GM23338 (cell line): Measurements from ENCODE around the gene ADGRD1.

Experiments
- CREB1 ChIP-seq: fragments of 250-450 bp; sonication (Bioruptor Pico); IDR thresholded peaks from 2 replicates; pipeline ENCODE4 v1.5.0; 2020; ENCODE audit warnings: low read depth, mild to moderate bottlenecking, moderate library complexity
- EZH2 ChIP-seq: fragments of 200-600 bp; sonication (generic); IDR thresholded peaks from one replicate; pipeline ENCODE4 v1.8.0; 2017; ENCODE audit warnings: antibody characterized with exemption, mild to moderate bottlenecking, low read depth; ENCODE audit not compliant: unreplicated experiment
- EZH2phosphoT487 ChIP-seq: fragments of 200-600 bp; sonication (generic); IDR thresholded peaks from one replicate; pipeline ENCODE4 v1.8.1; 2018; ENCODE audit warnings: antibody characterized with exemption; ENCODE audit not compliant: unreplicated experiment
- JUNB ChIP-seq: IDR thresholded peaks from one replicate; pipeline ENCODE4 v1.6.1; 2016; ENCODE audit warnings: antibody characterized with exemption; ENCODE audit not compliant: unreplicated experiment
- NANOG ChIP-seq: IDR thresholded peaks from 2 replicates; pipeline ENCODE4 v1.6.1; 2016; ENCODE audit warnings: antibody characterized with exemption, borderline replicate concordance
- POLR2AphosphoS5 ChIP-seq: IDR thresholded peaks from 2 replicates; pipeline ENCODE4 v1.6.1; 2016; ENCODE audit warnings: antibody characterized with exemption, low read depth
- TF ChIP-seq, protein P1 (sequence below): IDR thresholded peaks from 2 replicates; pipeline ENCODE4 v1.6.1; 2016; ENCODE audit warnings: antibody characterized with exemption
- TF ChIP-seq, protein P2 (sequence below), 2 experiments: fragments of 200-600 bp in 1 of 2; sonication (generic) in 1 of 2; conservative IDR thresholded peaks; 2 replicates each; pipeline versions ENCODE4 v1.5.1 to v1.6.1; 2016 to 2017; ENCODE audit warnings: antibody characterized with exemption in 2 of 2, low read depth in 2 of 2, mild to moderate bottlenecking in 2 of 2, moderate library complexity in 1 of 2
- TF ChIP-seq, protein P3 (sequence below): fragments of 250-450 bp; sonication (Bioruptor Pico); IDR thresholded peaks from 2 replicates; pipeline ENCODE4 v1.5.0; 2020; ENCODE audit warnings: mild to moderate bottlenecking, moderate library complexity
- TF ChIP-seq, protein P4 (sequence below): IDR thresholded peaks from one replicate; pipeline ENCODE4 v1.6.1; 2018; ENCODE audit warnings: antibody characterized with exemption; ENCODE audit not compliant: unreplicated experiment

DNA sequence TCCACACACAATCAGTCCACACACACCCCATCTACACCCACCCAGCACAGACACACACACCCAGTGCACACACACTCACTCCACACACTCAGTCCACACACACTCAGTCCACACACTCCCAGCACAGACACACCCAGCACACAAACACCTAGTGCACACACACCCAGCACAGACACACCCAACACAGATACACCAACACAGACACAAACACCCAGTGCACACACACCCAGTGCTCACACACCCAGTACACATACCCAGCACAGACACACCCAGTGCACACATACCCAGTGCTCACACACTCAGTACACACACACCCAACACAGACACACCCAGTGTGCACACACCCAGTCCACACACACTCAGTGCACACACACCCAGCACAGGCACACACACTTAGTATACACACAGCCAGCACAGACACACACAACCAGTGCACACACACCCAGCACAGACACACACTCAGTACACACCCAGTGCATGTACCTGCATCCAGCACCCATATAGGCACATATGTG lies 63.8 kb downstream of the ADGRD1 start:
- TF ChIP-seq, protein P1, sequence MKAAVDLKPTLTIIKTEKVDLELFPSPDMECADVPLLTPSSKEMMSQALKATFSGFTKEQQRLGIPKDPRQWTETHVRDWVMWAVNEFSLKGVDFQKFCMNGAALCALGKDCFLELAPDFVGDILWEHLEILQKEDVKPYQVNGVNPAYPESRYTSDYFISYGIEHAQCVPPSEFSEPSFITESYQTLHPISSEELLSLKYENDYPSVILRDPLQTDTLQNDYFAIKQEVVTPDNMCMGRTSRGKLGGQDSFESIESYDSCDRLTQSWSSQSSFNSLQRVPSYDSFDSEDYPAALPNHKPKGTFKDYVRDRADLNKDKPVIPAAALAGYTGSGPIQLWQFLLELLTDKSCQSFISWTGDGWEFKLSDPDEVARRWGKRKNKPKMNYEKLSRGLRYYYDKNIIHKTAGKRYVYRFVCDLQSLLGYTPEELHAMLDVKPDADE: no peak
- TF ChIP-seq, protein P2, sequence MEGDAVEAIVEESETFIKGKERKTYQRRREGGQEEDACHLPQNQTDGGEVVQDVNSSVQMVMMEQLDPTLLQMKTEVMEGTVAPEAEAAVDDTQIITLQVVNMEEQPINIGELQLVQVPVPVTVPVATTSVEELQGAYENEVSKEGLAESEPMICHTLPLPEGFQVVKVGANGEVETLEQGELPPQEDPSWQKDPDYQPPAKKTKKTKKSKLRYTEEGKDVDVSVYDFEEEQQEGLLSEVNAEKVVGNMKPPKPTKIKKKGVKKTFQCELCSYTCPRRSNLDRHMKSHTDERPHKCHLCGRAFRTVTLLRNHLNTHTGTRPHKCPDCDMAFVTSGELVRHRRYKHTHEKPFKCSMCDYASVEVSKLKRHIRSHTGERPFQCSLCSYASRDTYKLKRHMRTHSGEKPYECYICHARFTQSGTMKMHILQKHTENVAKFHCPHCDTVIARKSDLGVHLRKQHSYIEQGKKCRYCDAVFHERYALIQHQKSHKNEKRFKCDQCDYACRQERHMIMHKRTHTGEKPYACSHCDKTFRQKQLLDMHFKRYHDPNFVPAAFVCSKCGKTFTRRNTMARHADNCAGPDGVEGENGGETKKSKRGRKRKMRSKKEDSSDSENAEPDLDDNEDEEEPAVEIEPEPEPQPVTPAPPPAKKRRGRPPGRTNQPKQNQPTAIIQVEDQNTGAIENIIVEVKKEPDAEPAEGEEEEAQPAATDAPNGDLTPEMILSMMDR (conservative IDR thresholded peaks at IDR 0.05; ENCODE audit: low read depth in 2 of 2): no peak
- TF ChIP-seq EZH2phosphoT487: no peak
- TF ChIP-seq EZH2: no peak
- TF ChIP-seq, protein P3, sequence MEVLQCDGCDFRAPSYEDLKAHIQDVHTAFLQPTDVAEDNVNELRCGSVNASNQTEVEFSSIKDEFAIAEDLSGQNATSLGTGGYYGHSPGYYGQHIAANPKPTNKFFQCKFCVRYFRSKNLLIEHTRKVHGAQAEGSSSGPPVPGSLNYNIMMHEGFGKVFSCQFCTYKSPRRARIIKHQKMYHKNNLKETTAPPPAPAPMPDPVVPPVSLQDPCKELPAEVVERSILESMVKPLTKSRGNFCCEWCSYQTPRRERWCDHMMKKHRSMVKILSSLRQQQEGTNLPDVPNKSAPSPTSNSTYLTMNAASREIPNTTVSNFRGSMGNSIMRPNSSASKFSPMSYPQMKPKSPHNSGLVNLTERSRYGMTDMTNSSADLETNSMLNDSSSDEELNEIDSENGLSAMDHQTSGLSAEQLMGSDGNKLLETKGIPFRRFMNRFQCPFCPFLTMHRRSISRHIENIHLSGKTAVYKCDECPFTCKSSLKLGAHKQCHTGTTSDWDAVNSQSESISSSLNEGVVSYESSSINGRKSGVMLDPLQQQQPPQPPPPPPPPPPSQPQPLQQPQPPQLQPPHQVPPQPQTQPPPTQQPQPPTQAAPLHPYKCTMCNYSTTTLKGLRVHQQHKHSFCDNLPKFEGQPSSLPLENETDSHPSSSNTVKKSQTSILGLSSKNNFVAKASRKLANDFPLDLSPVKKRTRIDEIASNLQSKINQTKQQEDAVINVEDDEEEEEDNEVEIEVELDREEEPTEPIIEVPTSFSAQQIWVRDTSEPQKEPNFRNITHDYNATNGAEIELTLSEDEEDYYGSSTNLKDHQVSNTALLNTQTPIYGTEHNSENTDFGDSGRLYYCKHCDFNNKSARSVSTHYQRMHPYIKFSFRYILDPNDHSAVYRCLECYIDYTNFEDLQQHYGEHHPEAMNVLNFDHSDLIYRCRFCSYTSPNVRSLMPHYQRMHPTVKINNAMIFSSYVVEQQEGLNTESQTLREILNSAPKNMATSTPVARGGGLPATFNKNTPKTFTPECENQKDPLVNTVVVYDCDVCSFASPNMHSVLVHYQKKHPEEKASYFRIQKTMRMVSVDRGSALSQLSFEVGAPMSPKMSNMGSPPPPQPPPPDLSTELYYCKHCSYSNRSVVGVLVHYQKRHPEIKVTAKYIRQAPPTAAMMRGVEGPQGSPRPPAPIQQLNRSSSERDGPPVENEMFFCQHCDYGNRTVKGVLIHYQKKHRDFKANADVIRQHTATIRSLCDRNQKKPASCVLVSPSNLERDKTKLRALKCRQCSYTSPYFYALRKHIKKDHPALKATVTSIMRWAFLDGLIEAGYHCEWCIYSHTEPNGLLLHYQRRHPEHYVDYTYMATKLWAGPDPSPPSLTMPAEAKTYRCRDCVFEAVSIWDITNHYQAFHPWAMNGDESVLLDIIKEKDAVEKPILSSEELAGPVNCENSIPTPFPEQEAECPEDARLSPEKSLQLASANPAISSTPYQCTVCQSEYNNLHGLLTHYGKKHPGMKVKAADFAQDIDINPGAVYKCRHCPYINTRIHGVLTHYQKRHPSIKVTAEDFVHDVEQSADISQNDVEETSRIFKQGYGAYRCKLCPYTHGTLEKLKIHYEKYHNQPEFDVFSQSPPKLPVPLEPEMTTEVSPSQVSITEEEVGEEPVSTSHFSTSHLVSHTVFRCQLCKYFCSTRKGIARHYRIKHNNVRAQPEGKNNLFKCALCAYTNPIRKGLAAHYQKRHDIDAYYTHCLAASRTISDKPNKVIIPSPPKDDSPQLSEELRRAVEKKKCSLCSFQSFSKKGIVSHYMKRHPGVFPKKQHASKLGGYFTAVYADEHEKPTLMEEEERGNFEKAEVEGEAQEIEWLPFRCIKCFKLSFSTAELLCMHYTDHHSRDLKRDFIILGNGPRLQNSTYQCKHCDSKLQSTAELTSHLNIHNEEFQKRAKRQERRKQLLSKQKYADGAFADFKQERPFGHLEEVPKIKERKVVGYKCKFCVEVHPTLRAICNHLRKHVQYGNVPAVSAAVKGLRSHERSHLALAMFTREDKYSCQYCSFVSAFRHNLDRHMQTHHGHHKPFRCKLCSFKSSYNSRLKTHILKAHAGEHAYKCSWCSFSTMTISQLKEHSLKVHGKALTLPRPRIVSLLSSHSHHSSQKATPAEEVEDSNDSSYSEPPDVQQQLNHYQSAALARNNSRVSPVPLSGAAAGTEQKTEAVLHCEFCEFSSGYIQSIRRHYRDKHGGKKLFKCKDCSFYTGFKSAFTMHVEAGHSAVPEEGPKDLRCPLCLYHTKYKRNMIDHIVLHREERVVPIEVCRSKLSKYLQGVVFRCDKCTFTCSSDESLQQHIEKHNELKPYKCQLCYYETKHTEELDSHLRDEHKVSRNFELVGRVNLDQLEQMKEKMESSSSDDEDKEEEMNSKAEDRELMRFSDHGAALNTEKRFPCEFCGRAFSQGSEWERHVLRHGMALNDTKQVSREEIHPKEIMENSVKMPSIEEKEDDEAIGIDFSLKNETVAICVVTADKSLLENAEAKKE (CRISPR knock-in tag): no peak
- TF ChIP-seq, protein P4, sequence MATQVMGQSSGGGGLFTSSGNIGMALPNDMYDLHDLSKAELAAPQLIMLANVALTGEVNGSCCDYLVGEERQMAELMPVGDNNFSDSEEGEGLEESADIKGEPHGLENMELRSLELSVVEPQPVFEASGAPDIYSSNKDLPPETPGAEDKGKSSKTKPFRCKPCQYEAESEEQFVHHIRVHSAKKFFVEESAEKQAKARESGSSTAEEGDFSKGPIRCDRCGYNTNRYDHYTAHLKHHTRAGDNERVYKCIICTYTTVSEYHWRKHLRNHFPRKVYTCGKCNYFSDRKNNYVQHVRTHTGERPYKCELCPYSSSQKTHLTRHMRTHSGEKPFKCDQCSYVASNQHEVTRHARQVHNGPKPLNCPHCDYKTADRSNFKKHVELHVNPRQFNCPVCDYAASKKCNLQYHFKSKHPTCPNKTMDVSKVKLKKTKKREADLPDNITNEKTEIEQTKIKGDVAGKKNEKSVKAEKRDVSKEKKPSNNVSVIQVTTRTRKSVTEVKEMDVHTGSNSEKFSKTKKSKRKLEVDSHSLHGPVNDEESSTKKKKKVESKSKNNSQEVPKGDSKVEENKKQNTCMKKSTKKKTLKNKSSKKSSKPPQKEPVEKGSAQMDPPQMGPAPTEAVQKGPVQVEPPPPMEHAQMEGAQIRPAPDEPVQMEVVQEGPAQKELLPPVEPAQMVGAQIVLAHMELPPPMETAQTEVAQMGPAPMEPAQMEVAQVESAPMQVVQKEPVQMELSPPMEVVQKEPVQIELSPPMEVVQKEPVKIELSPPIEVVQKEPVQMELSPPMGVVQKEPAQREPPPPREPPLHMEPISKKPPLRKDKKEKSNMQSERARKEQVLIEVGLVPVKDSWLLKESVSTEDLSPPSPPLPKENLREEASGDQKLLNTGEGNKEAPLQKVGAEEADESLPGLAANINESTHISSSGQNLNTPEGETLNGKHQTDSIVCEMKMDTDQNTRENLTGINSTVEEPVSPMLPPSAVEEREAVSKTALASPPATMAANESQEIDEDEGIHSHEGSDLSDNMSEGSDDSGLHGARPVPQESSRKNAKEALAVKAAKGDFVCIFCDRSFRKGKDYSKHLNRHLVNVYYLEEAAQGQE: no peak
- no peak for TF ChIP-seq POLR2AphosphoS5
- no peak for TF ChIP-seq CREB1
- TF ChIP-seq JUNB: no peak
- no peak for TF ChIP-seq NANOG
